Limb (tissue), 2 donors: ENCODE results near the gene TTLL10.
"Not testable (repeated sequence)": the region's sequence is repeated elsewhere in the genome, so short reads cannot be mapped to it uniquely, and the experiment has no call there.

ENCODE experiments used
- DNase-seq, 2 donors: peaks; one replicate each; pipeline ENCODE4 v3.0.0-alpha.2; 2016; ENCODE audit errors: extremely low spot score in 2 of 2

The TTLL10 gene

GRCh38 chr1:1140673-1141072 lies 33.0 kb upstream of the TTLL10 start:
- DNase-seq = no peak

- DNase-seq = no peak
These were observed 32.3 kb upstream of the TTLL10 start for GRCh38 chr1:1141244-1141910.

- DNase-seq = no peak
These were observed 31.8 kb upstream of the TTLL10 start for GRCh38 chr1:1141911-1142250.

- DNase-seq = not testable (repeated sequence)
These were observed 31.3 kb upstream of the TTLL10 start for GRCh38 chr1:1142352-1142751.

- no peak for DNase-seq
These were observed 30.8 kb upstream of the TTLL10 start for GRCh38 chr1:1142844-1143243.

GRCh38 chr1:1143636-1144035 lies 30.0 kb upstream of the TTLL10 start:
- no peak for DNase-seq

GRCh38 chr1:1144122-1144842 lies 29.4 kb upstream of the TTLL10 start:
- no peak for DNase-seq

- no peak for DNase-seq
These were observed 28.7 kb upstream of the TTLL10 start for GRCh38 chr1:1144843-1145546.

GRCh38 chr1:1145547-1145914 lies 28.1 kb upstream of the TTLL10 start:
- DNase-seq = no peak

GRCh38 chr1:1146026-1146425 lies 27.7 kb upstream of the TTLL10 start:
- no peak for DNase-seq

GRCh38 chr1:1146596-1146995 lies 27.1 kb upstream of the TTLL10 start:
- no peak for DNase-seq

- no peak for DNase-seq
These were observed 25.6 kb upstream of the TTLL10 start for GRCh38 chr1:1148061-1148460.

- DNase-seq = no peak
These were observed 25.1 kb upstream of the TTLL10 start for GRCh38 chr1:1148569-1148968.

- DNase-seq = no peak
These were observed 24.3 kb upstream of the TTLL10 start for GRCh38 chr1:1149416-1149815.

- no peak for DNase-seq
These were observed 23.6 kb upstream of the TTLL10 start for GRCh38 chr1:1150100-1150499.

- DNase-seq = no peak
These were observed 22.4 kb upstream of the TTLL10 start for GRCh38 chr1:1151306-1151705.

GRCh38 chr1:1152431-1152830 lies 21.2 kb upstream of the TTLL10 start:
- not testable (repeated sequence) for DNase-seq

GRCh38 chr1:1153215-1153614 lies 20.5 kb upstream of the TTLL10 start:
- not testable (repeated sequence) for DNase-seq

GRCh38 chr1:1153874-1154273 lies 19.8 kb upstream of the TTLL10 start:
- DNase-seq = no peak

- DNase-seq = no peak
These were observed 18.4 kb upstream of the TTLL10 start for GRCh38 chr1:1155258-1155657.

- no peak for DNase-seq
These were observed 17.3 kb upstream of the TTLL10 start for GRCh38 chr1:1156140-1157032.

GRCh38 chr1:1157033-1157365 lies 16.7 kb upstream of the TTLL10 start:
- no peak for DNase-seq
